Epithelial cell of alveolus of lung (primary cell): ENCODE data around the gene DNAJB12. TPM values are rescaled to one million over a fixed set of nuclear protein-coding genes. Genes with fewer than 3 reads are reported as not detected.

Source experiments
- total RNA-seq: library from RNA; depleted of rRNA; stranded (reverse); fragments of >200 nt; gene quantifications from 2 replicates; pipeline ENCODE4 v1.2.1, GENCODE V29; 2015

Gene DNAJB12
- total RNA-seq: 22.6 and 30.9 TPM in 2 replicates

DNA sequence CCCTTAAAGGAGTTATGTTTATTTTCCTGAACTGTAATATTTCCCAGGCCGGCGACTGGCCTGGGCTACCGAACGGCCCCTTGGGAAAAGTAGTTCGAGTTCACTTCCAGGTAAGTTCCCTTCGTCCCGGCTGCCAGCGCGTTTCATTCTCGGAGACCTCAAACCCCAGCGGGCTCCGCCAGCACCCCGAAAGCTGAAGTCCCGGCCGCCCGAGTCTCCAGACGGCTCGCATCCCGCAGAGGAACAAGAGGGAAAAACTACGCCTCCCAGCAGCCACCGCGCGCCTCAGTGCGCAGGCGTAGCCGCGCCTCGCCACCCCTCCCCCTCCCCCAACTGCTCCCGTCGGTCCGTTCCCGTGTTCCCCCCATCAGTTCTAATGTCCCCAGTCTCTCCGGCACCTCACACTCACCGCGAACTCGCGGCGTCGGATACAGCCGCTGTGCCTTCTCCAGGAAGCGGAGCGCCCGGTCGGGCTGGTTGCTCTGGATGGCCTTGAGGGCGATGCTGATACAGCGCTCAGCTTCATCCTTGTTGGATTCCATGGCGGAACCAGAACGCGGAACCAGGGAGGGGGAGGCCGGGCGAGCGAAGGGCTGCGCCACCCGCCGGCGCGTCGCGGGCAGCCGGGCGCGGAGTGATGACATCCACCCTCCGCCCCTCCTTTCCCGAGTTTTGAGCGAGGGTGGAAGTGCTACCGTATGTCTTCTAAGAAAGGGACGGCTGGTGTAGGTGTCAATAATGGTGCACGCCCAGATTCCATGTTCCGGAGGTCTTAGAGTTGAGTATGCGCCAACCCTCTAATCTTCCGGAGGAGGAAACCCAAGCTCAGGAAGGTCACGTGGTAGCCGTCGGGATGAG, at the start of gene DNAJB12:
TSS of gene DNAJB12 (minus strand) at position 564 of the 858 bp plus-strand sequence. CDS start at position 542, 22 bp downstream.

Other genes with a start within 250 kb of the DNAJB12 start
- 63.9 and 82.6 TPM in 2 replicates for gene ANAPC16, start 138.9 kb downstream of the DNAJB12 start, total RNA-seq
- 27.4 and 28.2 TPM in 2 replicates for gene ASCC1, start 138.6 kb downstream of the DNAJB12 start, total RNA-seq
- 479 and 494 TPM in 2 replicates for gene DDIT4, start 81.0 kb downstream of the DNAJB12 start, total RNA-seq